Testis (tissue), 2 donors: ENCODE data around the gene NAA20.

ENCODE experiments used
- POLR2A ChIP-seq: fragments of 450-650 bp; IDR thresholded peaks from one replicate; pipeline ENCODE4 v1.6.1; 2017; ENCODE audit warnings: antibody characterized with exemption, mild to moderate bottlenecking, moderate library complexity
- TF ChIP-seq, protein P1 (sequence below), 3 experiments: fragments of 450-650 bp in 2 of 3; fragments of 200-600 bp in 1 of 3; sonication (generic) in 1 of 3; IDR thresholded peaks; one replicate each; pipeline ENCODE4 v1.5.1; 2016 to 2019; ENCODE audit warnings: antibody characterized with exemption in 3 of 3, mild to moderate bottlenecking in 2 of 3, moderate library complexity in 1 of 3

DNA sequence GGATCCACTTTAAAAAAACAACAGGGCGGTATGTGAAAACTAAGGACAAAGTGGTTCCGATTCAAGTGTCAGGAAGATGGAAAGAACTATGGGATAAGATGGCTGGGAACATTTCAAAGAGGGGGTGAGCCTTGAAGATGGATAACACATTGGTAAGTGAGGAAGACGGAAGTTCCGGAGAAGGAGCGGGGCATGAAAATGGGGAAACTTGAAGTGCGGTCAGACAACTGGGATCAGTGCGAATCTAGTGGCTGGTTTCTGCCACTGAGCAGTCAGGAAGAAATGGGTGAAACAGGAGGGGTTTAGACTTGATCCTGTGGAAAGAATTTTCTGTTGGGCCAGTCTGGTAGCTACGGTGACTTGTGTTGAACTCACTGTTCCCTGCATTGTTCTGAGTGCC lies 1.2 kb downstream of the NAA20 start:
- TF ChIP-seq, protein P1, sequence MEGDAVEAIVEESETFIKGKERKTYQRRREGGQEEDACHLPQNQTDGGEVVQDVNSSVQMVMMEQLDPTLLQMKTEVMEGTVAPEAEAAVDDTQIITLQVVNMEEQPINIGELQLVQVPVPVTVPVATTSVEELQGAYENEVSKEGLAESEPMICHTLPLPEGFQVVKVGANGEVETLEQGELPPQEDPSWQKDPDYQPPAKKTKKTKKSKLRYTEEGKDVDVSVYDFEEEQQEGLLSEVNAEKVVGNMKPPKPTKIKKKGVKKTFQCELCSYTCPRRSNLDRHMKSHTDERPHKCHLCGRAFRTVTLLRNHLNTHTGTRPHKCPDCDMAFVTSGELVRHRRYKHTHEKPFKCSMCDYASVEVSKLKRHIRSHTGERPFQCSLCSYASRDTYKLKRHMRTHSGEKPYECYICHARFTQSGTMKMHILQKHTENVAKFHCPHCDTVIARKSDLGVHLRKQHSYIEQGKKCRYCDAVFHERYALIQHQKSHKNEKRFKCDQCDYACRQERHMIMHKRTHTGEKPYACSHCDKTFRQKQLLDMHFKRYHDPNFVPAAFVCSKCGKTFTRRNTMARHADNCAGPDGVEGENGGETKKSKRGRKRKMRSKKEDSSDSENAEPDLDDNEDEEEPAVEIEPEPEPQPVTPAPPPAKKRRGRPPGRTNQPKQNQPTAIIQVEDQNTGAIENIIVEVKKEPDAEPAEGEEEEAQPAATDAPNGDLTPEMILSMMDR (IDR thresholded peaks at IDR 0.05), result no peak
- no peak for TF ChIP-seq POLR2A
